Peyer's patch (tissue), 4 donors: Measurements from ENCODE around the gene PDZK1IP1. TPM values are rescaled to one million over a fixed set of nuclear protein-coding genes. Genes with fewer than 3 reads are reported as not detected.

Experiments
- DNase-seq, 3 donors: peaks; one replicate each; pipeline ENCODE4 v3.0.0-alpha.2; 2017 to 2019
- H3K27ac ChIP-seq, 4 donors: fragments of 200-600 bp; sonication (generic); one replicate each; pipeline ENCODE4 v1.5.1; 2016 to 2019
- H3K27me3 ChIP-seq, 2 donors: fragments of 200-600 bp; sonication (generic); one replicate each; pipeline ENCODE4 v1.5.1; 2019
- H3K36me3 ChIP-seq, 3 donors: fragments of 200-600 bp; sonication (generic); one replicate each; pipeline ENCODE4 v1.5.1; 2016 to 2019
- H3K4me1 ChIP-seq, 4 donors: fragments of 200-600 bp; sonication (generic); one replicate each; pipeline ENCODE4 v1.5.1; 2016 to 2019
- H3K4me3 ChIP-seq, 4 donors: fragments of 200-600 bp; sonication (generic); 1 replicate in 3 of 4; 2 replicates in 1 of 4; pipeline ENCODE4 v1.5.1; 2016 to 2019; ENCODE audit warnings: mild to moderate bottlenecking in 1 of 4
- H3K9me3 ChIP-seq, 4 donors: fragments of 200-600 bp; sonication (generic); one replicate each; pipeline ENCODE4 v1.5.1; 2016 to 2019; ENCODE audit warnings: mild to moderate bottlenecking in 1 of 4
- POLR2A ChIP-seq, 2 donors: fragments of 450-650 bp; IDR thresholded peaks; one replicate each; pipeline ENCODE4 v1.5.1; 2017; ENCODE audit warnings: antibody characterized with exemption in 2 of 2, mild to moderate bottlenecking in 2 of 2, moderate library complexity in 2 of 2
- total RNA-seq, 4 donors: library from RNA; depleted of rRNA; stranded (reverse); fragments of >200 nt; gene quantifications; one replicate each; pipeline ENCODE4 v1.1.0, GENCODE V29; 2016
- TF ChIP-seq, protein P1 (sequence below), 6 experiments: fragments of 450-650 bp in 4 of 6; fragments of 200-600 bp in 2 of 6; sonication (generic) in 1 of 6; IDR thresholded peaks; one replicate each; pipeline ENCODE4 v1.5.1; 2017 to 2019; ENCODE audit warnings: antibody characterized with exemption in 6 of 6, mild to moderate bottlenecking in 3 of 6, moderate library complexity in 1 of 6

The PDZK1IP1 gene
- total RNA-seq, 4 donors from 2014 or later: 5.8 to 224 (median 104) TPM

- Histone ChIP-seq H3K36me3 (no peaks in the 10 kb centered on the region), H3K4me3 (no peak overlapping the region), H3K27ac (peak overlapping the region in 1 of 4 donors; percentile 48), H3K27me3 (no peaks in the 10 kb centered on the region), H3K9me3 (no peaks in the 10 kb centered on the region), H3K4me1 (no peaks in the 10 kb centered on the region)
- peak in 1 of 3 donors; percentile 27 for DNase-seq
- TF ChIP-seq, protein P1, sequence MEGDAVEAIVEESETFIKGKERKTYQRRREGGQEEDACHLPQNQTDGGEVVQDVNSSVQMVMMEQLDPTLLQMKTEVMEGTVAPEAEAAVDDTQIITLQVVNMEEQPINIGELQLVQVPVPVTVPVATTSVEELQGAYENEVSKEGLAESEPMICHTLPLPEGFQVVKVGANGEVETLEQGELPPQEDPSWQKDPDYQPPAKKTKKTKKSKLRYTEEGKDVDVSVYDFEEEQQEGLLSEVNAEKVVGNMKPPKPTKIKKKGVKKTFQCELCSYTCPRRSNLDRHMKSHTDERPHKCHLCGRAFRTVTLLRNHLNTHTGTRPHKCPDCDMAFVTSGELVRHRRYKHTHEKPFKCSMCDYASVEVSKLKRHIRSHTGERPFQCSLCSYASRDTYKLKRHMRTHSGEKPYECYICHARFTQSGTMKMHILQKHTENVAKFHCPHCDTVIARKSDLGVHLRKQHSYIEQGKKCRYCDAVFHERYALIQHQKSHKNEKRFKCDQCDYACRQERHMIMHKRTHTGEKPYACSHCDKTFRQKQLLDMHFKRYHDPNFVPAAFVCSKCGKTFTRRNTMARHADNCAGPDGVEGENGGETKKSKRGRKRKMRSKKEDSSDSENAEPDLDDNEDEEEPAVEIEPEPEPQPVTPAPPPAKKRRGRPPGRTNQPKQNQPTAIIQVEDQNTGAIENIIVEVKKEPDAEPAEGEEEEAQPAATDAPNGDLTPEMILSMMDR (IDR thresholded peaks at IDR 0.05): no peak
- TF ChIP-seq POLR2A (IDR thresholded peaks at IDR 0.05): no peak
Observed at GRCh38 chr1:47212636-47213229, 22.9 kb upstream of the PDZK1IP1 start.

DNA sequence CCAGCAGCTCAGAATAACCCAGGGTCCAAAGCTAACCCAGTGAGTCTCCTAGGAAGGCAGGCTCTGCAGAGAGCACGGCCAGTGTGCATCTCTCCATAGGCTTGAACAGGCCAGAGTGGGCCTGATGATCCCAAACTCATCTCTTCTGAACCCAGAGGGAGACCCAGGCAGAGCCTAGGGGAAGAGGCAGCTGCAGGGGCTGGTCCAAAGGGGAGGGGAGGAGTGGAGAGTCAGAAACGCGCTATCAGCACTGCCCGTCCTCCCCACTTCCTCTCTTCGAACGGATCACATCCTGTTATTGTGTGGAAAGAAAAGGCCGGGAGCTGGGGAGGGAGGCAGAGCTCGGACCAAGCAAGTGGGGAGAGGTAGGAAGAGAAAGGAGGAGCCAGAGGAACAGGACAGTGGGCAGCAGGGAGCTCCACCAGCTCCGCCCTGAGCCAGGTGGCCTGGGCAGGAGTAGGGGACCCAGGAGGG lies 22.0 kb upstream of the PDZK1IP1 start:
- Histone ChIP-seq H3K27ac (peak overlapping the region in 1 of 4 donors; percentile 48), H3K27me3 (no peaks in the 10 kb centered on the region), H3K36me3 (no peaks in the 10 kb centered on the region), H3K9me3 (no peaks in the 10 kb centered on the region), H3K4me3 (no peak overlapping the region), H3K4me1 (no peaks in the 10 kb centered on the region)
- no peak for DNase-seq
- no peak for TF ChIP-seq POLR2A (IDR thresholded peaks at IDR 0.05)
- TF ChIP-seq, protein P1 (IDR thresholded peaks at IDR 0.05): no peak

GRCh38 chr1:47210666-47211065 lies 20.8 kb upstream of the PDZK1IP1 start:
- TF ChIP-seq, protein P1 (IDR thresholded peaks at IDR 0.05): no peak
- TF ChIP-seq POLR2A (IDR thresholded peaks at IDR 0.05): no peak
- no peaks in the 10 kb centered on the region for H3K4me1 ChIP-seq
- no peak overlapping the region for H3K4me3 ChIP-seq
- DNase-seq: no peak
- no peak overlapping the region for H3K27ac ChIP-seq
- H3K36me3 ChIP-seq: no peaks in the 10 kb centered on the region
- no peaks in the 10 kb centered on the region for H3K9me3 ChIP-seq
- no peaks in the 10 kb centered on the region for H3K27me3 ChIP-seq

DNA sequence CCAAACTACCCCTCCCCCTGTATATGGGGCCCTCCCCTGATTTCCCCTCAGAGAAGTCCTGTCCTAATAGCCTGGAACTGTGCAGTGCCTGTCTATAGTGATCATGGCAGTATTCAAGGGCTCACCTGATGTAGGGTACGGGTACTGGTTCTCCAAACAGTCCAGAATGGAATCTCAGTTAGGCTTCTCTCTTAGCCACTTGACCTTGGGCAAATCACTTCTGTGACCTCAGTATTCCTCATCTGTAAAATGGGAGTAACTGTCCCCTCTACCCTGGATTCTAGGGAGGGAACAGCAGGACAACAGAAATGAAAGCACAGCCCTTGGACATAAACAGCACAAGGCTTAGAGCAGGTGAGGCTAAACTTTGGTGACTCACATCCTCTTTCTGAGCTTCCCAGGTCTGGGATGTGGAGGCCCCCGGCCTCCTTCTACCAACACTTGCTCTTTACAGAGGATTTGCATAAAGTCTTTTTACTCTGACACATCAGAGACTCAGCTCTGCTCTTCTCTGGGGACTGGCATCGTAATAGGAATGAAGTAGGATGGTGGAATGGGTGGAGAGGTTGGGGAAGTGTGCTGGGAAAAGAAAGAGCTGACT lies 20.0 kb upstream of the PDZK1IP1 start:
- H3K4me3 ChIP-seq: no peak overlapping the region
- H3K4me1 ChIP-seq: no peaks in the 10 kb centered on the region
- no peaks in the 10 kb centered on the region for H3K9me3 ChIP-seq
- DNase-seq: no peak
- TF ChIP-seq, protein P1 (IDR thresholded peaks at IDR 0.05): no peak
- TF ChIP-seq POLR2A (IDR thresholded peaks at IDR 0.05): no peak
- no peaks in the 10 kb centered on the region for H3K27me3 ChIP-seq
- H3K27ac ChIP-seq: no peak overlapping the region
- no peaks in the 10 kb centered on the region for H3K36me3 ChIP-seq

GRCh38 chr1:47209091-47209490 lies 19.3 kb upstream of the PDZK1IP1 start:
- H3K9me3 ChIP-seq: no peaks in the 10 kb centered on the region

More at GRCh38 chr1:47209091-47209490, 19.3 kb upstream of the PDZK1IP1 start:
- H3K36me3 ChIP-seq: no peaks in the 10 kb centered on the region
- H3K4me1 ChIP-seq: no peaks in the 10 kb centered on the region
- no peak overlapping the region for H3K4me3 ChIP-seq
- no peak overlapping the region for H3K27ac ChIP-seq
- TF ChIP-seq, protein P1 (IDR thresholded peaks at IDR 0.05): no peak
- TF ChIP-seq POLR2A (IDR thresholded peaks at IDR 0.05): no peak
- DNase-seq: no peak
- no peaks in the 10 kb centered on the region for H3K27me3 ChIP-seq
